HepG2 (cell line): ENCODE results near the gene URM1. TPM values are rescaled to one million over a fixed set of nuclear protein-coding genes. Genes with fewer than 3 reads are reported as not detected.

Experiments used
- ATF7-NPFF ChIP-seq: sonication (generic); formaldehyde crosslinking; IDR thresholded peaks from 2 replicates; pipeline ENCODE4 v1.8.1; 2023; ENCODE audit warnings: mild to moderate bottlenecking, low read depth, missing genetic modification reagents, moderate library complexity
- CEBPG ChIP-seq: IDR thresholded peaks from 2 replicates; pipeline ENCODE4 v1.6.1; 2016
- EHMT2 ChIP-seq: fragments of 200-600 bp; sonication (generic); IDR thresholded peaks from 2 replicates; pipeline ENCODE4 v1.7.0; 2017; ENCODE audit warnings: antibody characterized with exemption, low read depth, low read length, borderline replicate concordance
- FOXP1 ChIP-seq, 2 experiments: fragments of 450-650 bp in 1 of 2; IDR thresholded peaks; 2 replicates each; pipeline ENCODE4 v1.6.1; 2017 to 2018; ENCODE audit warnings: antibody characterized with exemption in 1 of 2
- IRF2 ChIP-seq: IDR thresholded peaks from 2 replicates; pipeline ENCODE4 v1.6.1; 2018; ENCODE audit warnings: missing genetic modification reagents, missing compliant biosample characterization
- PHF20 ChIP-seq: sonication (generic); formaldehyde crosslinking; IDR thresholded peaks from 2 replicates; pipeline ENCODE4 v1.5.0; 2020; ENCODE audit warnings: mild to moderate bottlenecking, missing genetic modification reagents
- PHF21A ChIP-seq: sonication (generic); formaldehyde crosslinking; IDR thresholded peaks from 2 replicates; pipeline ENCODE4 v1.5.0; 2020; ENCODE audit warnings: mild to moderate bottlenecking, missing genetic modification reagents
- SATB2 ChIP-seq: sonication (generic); formaldehyde crosslinking; IDR thresholded peaks from 2 replicates; pipeline ENCODE4 v1.5.0; 2020; ENCODE audit warnings: missing genetic modification reagents
- SKI ChIP-seq: fragments of 450-650 bp; IDR thresholded peaks from one replicate; pipeline ENCODE4 v1.6.1; 2018; ENCODE audit warnings: mild to moderate bottlenecking; ENCODE audit not compliant: partially characterized antibody
- SRF ChIP-seq: IDR thresholded peaks from 2 replicates; pipeline ENCODE4 v1.6.1; 2011; ENCODE audit warnings: mild to moderate bottlenecking, low read depth, low read length, moderate library complexity
- U2AF1 ChIP-seq: fragments of 200-400 bp; formaldehyde crosslinking; optimal IDR thresholded peaks from 2 replicates; pipeline ENCODE3; 2017; ENCODE audit warnings: mild to moderate bottlenecking, low read depth, low read length
- U2AF2 ChIP-seq: fragments of 200-400 bp; formaldehyde crosslinking; IDR thresholded peaks from 2 replicates; pipeline ENCODE4 v1.6.1; 2017; ENCODE audit warnings: low read depth, mild to moderate bottlenecking, low read length
- XRCC5 ChIP-seq: fragments of 200-400 bp; formaldehyde crosslinking; optimal IDR thresholded peaks from 2 replicates; pipeline ENCODE3; 2017; ENCODE audit warnings: mild to moderate bottlenecking, low read length
- ZFX ChIP-seq: sonication (generic); formaldehyde crosslinking; IDR thresholded peaks from 2 replicates; pipeline ENCODE4 v1.4.0; 2020; ENCODE audit warnings: mild to moderate bottlenecking, low read depth, missing genetic modification reagents, moderate library complexity
- ZNF180 ChIP-seq: sonication (generic); formaldehyde crosslinking; IDR thresholded peaks from 2 replicates; pipeline ENCODE4 v1.4.0; 2020; ENCODE audit warnings: low read depth, missing genetic modification reagents, borderline replicate concordance
- ZNF24 ChIP-seq: fragments of 450-650 bp; IDR thresholded peaks from 2 replicates; pipeline ENCODE4 v1.6.1; 2017; ENCODE audit warnings: antibody characterized with exemption, mild to moderate bottlenecking
- ZNF335 ChIP-seq: sonication (generic); formaldehyde crosslinking; IDR thresholded peaks from 2 replicates; pipeline ENCODE4 v1.4.0; 2020; ENCODE audit warnings: missing genetic modification reagents
- ZNF703 ChIP-seq: sonication (generic); formaldehyde crosslinking; IDR thresholded peaks from 2 replicates; pipeline ENCODE4 v1.5.1; 2020; ENCODE audit warnings: missing genetic modification reagents, mild to moderate bottlenecking, moderate library complexity, borderline replicate concordance
- ZNF749 ChIP-seq: sonication (generic); formaldehyde crosslinking; IDR thresholded peaks from 2 replicates; pipeline ENCODE4 v1.8.0; 2022; ENCODE audit warnings: mild to moderate bottlenecking, missing genetic modification reagents, moderate library complexity, borderline replicate concordance
- ZNF777 ChIP-seq: sonication (generic); formaldehyde crosslinking; IDR thresholded peaks from 2 replicates; pipeline ENCODE4 v1.4.0; 2020; ENCODE audit warnings: missing genetic modification reagents
- polyA plus RNA-seq, 8 experiments: library from polyadenylated mRNA; depleted of rRNA in 3 of 8; stranded (reverse) in 7 of 8; unstranded in 1 of 8; fragments of >200 nt; fragmentation: Illumina TruSeq in 4 of 8; extraction: Trizol in 4 of 8; gene quantifications; 2 replicates each; pipeline versions ENCODE4 v1.2.1 to v1.2.3, GENCODE V29; 2011 to 2016; ENCODE audit warnings: low read depth in 4 of 8, missing spikeins in 1 of 8, mixed read lengths in 1 of 8; ENCODE audit not compliant: insufficient read depth in 1 of 8
- total RNA-seq, 5 experiments: library from RNA; depleted of rRNA; stranded (reverse); fragments of >200 nt; fragmentation: Illumina TruSeq; extraction: Trizol; gene quantifications; 2 replicates each; pipeline ENCODE4 v1.2.3, GENCODE V29; 2016; ENCODE audit warnings: low read depth in 1 of 5
- TF ChIP-seq, protein P1 (sequence below): sonication (generic); formaldehyde crosslinking; IDR thresholded peaks from 2 replicates; pipeline ENCODE4 v1.5.0; 2020; ENCODE audit warnings: mild to moderate bottlenecking, missing genetic modification reagents, moderate library complexity
- TF ChIP-seq, protein P2 (sequence below): sonication (generic); formaldehyde crosslinking; IDR thresholded peaks from 2 replicates; pipeline ENCODE4 v1.9.0; 2022; ENCODE audit warnings: low read depth, missing genetic modification reagents
- TF ChIP-seq, protein P3 (sequence below): sonication (generic); formaldehyde crosslinking; IDR thresholded peaks from 2 replicates; pipeline ENCODE4 v1.4.0; 2020; ENCODE audit warnings: missing genetic modification reagents
- TF ChIP-seq, protein P4 (sequence below): sonication (generic); formaldehyde crosslinking; IDR thresholded peaks from 2 replicates; pipeline ENCODE4 v1.4.0; 2020; ENCODE audit warnings: missing genetic modification reagents

The URM1 gene
- total and polyA plus RNA-seq, 2 of the 13 experiments (the other 11 are each of a cell fraction or from before 2014, with no cell fraction given) = 37.1 to 41.3 TPM

DNA sequence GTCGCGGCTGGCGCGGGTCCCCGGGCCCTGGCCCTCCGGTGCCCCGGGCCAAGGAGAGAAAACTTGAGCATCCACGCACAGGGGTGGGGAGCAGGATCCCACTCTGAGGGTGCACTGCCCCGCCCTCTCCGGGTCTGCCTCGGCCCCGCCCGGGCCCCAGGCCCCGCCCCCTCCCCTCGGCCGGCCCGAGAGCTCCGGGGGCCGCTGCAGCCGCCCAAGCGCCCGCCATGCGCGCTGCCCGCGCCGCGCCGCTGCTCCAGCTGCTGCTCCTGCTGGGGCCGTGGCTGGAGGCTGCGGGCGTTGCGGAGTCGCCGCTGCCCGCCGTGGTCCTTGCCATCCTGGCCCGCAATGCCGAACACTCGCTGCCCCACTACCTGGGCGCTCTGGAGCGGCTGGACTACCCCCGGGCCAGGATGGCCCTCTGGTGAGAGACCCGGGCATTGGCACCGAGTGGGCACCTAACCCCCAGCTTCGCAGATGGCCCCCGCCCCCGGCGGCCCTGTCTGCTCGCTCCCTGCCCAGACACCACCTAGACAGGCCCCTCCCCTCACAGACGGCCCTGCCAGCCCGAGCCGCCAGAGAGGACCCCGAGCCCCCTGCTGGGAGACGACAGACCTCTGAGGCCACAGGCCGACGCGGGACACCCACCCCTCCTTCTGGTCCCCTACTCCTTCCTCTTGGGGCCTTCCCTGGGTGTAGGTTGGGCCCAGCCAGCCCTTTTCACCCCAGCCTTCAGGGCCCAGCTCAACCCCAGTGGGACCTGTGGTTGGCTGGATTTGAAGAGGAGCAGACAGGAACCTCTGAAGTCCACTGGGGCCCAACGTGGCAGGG is 49.7 kb downstream of the URM1 start, which contains the start of gene CERCAM (continued):
- TF ChIP-seq SATB2 (no peak), ZFX (CRISPR knock-in tag) (peak; percentile 82), U2AF1 (no peak), U2AF2 (no peak), IRF2 (CRISPR knock-in tag) (no peak), ZNF180 (CRISPR knock-in tag) (no peak), PHF21A (CRISPR knock-in tag) (no peak), ZNF703 (CRISPR knock-in tag) (no peak), CEBPG (CRISPR knock-in tag) (no peak), PHF20 (no peak), FOXP1 (IDR thresholded peaks at IDR 0.05) (no peak), FOXP1 (CRISPR knock-in tag; IDR thresholded peaks at IDR 0.05) (no peak), ZNF335 (CRISPR knock-in tag) (no peak), EHMT2 (no peak), SKI (peak; percentile 88), XRCC5 (no peak), ATF7-NPFF (CRISPR knock-in tag) (no peak), ZNF749 (no peak), SRF (no peak), ZNF24 (no peak), ZNF777 (CRISPR knock-in tag) (0 out of 2 replicates have a peak, but pooled peaks have one; percentile 9)
- TF ChIP-seq, protein P1, sequence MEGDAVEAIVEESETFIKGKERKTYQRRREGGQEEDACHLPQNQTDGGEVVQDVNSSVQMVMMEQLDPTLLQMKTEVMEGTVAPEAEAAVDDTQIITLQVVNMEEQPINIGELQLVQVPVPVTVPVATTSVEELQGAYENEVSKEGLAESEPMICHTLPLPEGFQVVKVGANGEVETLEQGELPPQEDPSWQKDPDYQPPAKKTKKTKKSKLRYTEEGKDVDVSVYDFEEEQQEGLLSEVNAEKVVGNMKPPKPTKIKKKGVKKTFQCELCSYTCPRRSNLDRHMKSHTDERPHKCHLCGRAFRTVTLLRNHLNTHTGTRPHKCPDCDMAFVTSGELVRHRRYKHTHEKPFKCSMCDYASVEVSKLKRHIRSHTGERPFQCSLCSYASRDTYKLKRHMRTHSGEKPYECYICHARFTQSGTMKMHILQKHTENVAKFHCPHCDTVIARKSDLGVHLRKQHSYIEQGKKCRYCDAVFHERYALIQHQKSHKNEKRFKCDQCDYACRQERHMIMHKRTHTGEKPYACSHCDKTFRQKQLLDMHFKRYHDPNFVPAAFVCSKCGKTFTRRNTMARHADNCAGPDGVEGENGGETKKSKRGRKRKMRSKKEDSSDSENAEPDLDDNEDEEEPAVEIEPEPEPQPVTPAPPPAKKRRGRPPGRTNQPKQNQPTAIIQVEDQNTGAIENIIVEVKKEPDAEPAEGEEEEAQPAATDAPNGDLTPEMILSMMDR (CRISPR knock-in tag) = peak; percentile 38
- TF ChIP-seq, protein P2, sequence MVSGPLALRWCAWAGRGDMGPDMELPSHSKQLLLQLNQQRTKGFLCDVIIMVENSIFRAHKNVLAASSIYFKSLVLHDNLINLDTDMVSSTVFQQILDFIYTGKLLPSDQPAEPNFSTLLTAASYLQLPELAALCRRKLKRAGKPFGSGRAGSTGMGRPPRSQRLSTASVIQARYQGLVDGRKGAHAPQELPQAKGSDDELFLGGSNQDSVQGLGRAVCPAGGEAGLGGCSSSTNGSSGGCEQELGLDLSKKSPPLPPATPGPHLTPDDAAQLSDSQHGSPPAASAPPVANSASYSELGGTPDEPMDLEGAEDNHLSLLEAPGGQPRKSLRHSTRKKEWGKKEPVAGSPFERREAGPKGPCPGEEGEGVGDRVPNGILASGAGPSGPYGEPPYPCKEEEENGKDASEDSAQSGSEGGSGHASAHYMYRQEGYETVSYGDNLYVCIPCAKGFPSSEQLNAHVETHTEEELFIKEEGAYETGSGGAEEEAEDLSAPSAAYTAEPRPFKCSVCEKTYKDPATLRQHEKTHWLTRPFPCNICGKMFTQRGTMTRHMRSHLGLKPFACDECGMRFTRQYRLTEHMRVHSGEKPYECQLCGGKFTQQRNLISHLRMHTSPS (CRISPR knock-in tag) = peak; percentile 54; the same call in 1 of the 2 replicates
- TF ChIP-seq, protein P3, sequence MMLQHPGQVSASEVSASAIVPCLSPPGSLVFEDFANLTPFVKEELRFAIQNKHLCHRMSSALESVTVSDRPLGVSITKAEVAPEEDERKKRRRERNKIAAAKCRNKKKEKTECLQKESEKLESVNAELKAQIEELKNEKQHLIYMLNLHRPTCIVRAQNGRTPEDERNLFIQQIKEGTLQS (CRISPR knock-in tag) = no peak
- TF ChIP-seq, protein P4, sequence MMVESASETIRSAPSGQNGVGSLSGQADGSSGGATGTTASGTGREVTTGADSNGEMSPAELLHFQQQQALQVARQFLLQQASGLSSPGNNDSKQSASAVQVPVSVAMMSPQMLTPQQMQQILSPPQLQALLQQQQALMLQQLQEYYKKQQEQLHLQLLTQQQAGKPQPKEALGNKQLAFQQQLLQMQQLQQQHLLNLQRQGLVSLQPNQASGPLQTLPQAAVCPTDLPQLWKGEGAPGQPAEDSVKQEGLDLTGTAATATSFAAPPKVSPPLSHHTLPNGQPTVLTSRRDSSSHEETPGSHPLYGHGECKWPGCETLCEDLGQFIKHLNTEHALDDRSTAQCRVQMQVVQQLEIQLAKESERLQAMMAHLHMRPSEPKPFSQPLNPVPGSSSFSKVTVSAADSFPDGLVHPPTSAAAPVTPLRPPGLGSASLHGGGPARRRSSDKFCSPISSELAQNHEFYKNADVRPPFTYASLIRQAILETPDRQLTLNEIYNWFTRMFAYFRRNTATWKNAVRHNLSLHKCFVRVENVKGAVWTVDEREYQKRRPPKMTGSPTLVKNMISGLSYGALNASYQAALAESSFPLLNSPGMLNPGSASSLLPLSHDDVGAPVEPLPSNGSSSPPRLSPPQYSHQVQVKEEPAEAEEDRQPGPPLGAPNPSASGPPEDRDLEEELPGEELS (CRISPR knock-in tag) = no peak
